ENCODE results near the gene MAEL.

GRCh38 chr1:167067904-167068303 lies 78.8 kb downstream of the MAEL start:
- no peak for TF ChIP-seq POLR2AphosphoS5 (IDR thresholded peaks at IDR 0.05; ENCODE audit: low read depth, low read length)
- no peak for TF ChIP-seq SIN3A (IDR thresholded peaks at IDR 0.05; ENCODE audit: borderline replicate concordance, insufficient read depth, low read length)
- TF ChIP-seq, protein P1, sequence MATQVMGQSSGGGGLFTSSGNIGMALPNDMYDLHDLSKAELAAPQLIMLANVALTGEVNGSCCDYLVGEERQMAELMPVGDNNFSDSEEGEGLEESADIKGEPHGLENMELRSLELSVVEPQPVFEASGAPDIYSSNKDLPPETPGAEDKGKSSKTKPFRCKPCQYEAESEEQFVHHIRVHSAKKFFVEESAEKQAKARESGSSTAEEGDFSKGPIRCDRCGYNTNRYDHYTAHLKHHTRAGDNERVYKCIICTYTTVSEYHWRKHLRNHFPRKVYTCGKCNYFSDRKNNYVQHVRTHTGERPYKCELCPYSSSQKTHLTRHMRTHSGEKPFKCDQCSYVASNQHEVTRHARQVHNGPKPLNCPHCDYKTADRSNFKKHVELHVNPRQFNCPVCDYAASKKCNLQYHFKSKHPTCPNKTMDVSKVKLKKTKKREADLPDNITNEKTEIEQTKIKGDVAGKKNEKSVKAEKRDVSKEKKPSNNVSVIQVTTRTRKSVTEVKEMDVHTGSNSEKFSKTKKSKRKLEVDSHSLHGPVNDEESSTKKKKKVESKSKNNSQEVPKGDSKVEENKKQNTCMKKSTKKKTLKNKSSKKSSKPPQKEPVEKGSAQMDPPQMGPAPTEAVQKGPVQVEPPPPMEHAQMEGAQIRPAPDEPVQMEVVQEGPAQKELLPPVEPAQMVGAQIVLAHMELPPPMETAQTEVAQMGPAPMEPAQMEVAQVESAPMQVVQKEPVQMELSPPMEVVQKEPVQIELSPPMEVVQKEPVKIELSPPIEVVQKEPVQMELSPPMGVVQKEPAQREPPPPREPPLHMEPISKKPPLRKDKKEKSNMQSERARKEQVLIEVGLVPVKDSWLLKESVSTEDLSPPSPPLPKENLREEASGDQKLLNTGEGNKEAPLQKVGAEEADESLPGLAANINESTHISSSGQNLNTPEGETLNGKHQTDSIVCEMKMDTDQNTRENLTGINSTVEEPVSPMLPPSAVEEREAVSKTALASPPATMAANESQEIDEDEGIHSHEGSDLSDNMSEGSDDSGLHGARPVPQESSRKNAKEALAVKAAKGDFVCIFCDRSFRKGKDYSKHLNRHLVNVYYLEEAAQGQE (IDR thresholded peaks at IDR 0.05; ENCODE audit: insufficient read depth in 1 of 2, low read depth in 2 of 2, low read length in 2 of 2): no peak
- TF ChIP-seq TAF1 (IDR thresholded peaks at IDR 0.05; ENCODE audit: borderline replicate concordance, insufficient read depth, low read length): no peak

All from PFSK-1 (cell line).